Upper lobe of left lung (tissue), 6 donors: Measurements from ENCODE around the gene SLC12A2. TPM values are rescaled to one million over a fixed set of nuclear protein-coding genes. Genes with fewer than 3 reads are reported as not detected.
A peak's percentile ranks its signal among the peaks of the same experiment; 100 is the strongest.

ENCODE experiments used
- ATAC-seq, 2 donors: fragments of 200-7000 bp; cut with Tn5 transposase; one replicate each; pipeline ENCODE4 v1.9.1; 2022; ENCODE audit warnings: mild to moderate bottlenecking in 2 of 2, moderate library complexity in 2 of 2; ENCODE audit not compliant: low FRiP score in 2 of 2
- DNase-seq, 2 donors: peaks; one replicate each; pipeline ENCODE4 v3.0.0-alpha.2; 2019 to 2020
- H3K27ac ChIP-seq, 4 donors: fragments of 200-600 bp; sonication (generic); one replicate each; pipeline ENCODE4 v1.5.1; 2016 to 2019
- H3K27me3 ChIP-seq, 4 donors: fragments of 200-600 bp; sonication (generic); one replicate each; pipeline ENCODE4 v1.5.1; 2017 to 2019
- H3K36me3 ChIP-seq, 4 donors: fragments of 200-600 bp; sonication (generic); one replicate each; pipeline ENCODE4 v1.5.1; 2016 to 2019
- H3K4me1 ChIP-seq, 4 donors: fragments of 200-600 bp; sonication (generic); one replicate each; pipeline ENCODE4 v1.5.1; 2018 to 2019
- H3K4me3 ChIP-seq, 4 donors: fragments of 200-600 bp; sonication (generic); one replicate each; pipeline ENCODE4 v1.5.1; 2017 to 2019; ENCODE audit warnings: mild to moderate bottlenecking in 2 of 4, moderate library complexity in 1 of 4
- H3K9me3 ChIP-seq, 4 donors: fragments of 200-600 bp; sonication (generic); one replicate each; pipeline ENCODE4 v1.5.1; 2018 to 2019
- CTCF ChIP-seq, 6 experiments: fragments of 450-650 bp in 4 of 6; fragments of 200-600 bp in 2 of 6; sonication (generic) in 2 of 6; IDR thresholded peaks; one replicate each; pipeline ENCODE4 v1.5.1; 2016 to 2019; ENCODE audit warnings: antibody characterized with exemption in 6 of 6
- EP300 ChIP-seq, 4 donors: sonication (generic); formaldehyde crosslinking; IDR thresholded peaks; one replicate each; pipeline ENCODE4 v1.5.1; 2017; ENCODE audit warnings: antibody characterized with exemption in 4 of 4, control low read depth in 2 of 4
- POLR2A ChIP-seq, 4 donors: fragments of 450-650 bp; IDR thresholded peaks; one replicate each; pipeline ENCODE4 v1.5.1; 2016 to 2017; ENCODE audit warnings: antibody characterized with exemption in 4 of 4, mild to moderate bottlenecking in 2 of 4
- POLR2AphosphoS5 ChIP-seq, 2 donors: sonication (generic); formaldehyde crosslinking; IDR thresholded peaks; one replicate each; pipeline ENCODE4 v1.5.1; 2017; ENCODE audit warnings: antibody characterized with exemption in 2 of 2
- WGBS, 2 donors: methylation state at CpG; one replicate each; pipeline ENCODE4 v1.1.5; 2017 to 2018; 5-methylcytosine and 5-hydroxymethylcytosine counted together
- total RNA-seq, 6 donors: library from RNA; depleted of rRNA in 4 of 6; stranded (reverse); fragments of >200 nt in 4 of 6; gene quantifications; one replicate each; pipeline versions ENCODE4 v1.1.0 to v1.2.1, GENCODE V29; 2016 to 2021
- donor health status: DM: no; HTN: no; CAD: no; lungs with moderate emphysema.
- donor health status: DM: no; HTN: yes; CAD: no; lungs with severe emphysema.

Gene SLC12A2
- total RNA-seq, 6 donors from 2014 or later, result 12.6 to 44.1 (median 28.0) TPM

DNA sequence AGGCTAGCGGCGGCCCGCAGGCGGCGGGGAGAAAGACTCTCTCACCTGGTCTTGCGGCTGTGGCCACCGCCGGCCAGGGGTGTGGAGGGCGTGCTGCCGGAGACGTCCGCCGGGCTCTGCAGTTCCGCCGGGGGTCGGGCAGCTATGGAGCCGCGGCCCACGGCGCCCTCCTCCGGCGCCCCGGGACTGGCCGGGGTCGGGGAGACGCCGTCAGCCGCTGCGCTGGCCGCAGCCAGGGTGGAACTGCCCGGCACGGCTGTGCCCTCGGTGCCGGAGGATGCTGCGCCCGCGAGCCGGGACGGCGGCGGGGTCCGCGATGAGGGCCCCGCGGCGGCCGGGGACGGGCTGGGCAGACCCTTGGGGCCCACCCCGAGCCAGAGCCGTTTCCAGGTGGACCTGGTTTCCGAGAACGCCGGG, 253 bp downstream of the SLC12A2 start:
- H3K4me3 ChIP-seq, result peak overlapping the region; percentile 83 to 92 (median 86)
- no peaks in the 10 kb centered on the region for H3K27me3 ChIP-seq
- peak overlapping the region; percentile 89 to 95 (median 92) for H3K27ac ChIP-seq
- H3K36me3 ChIP-seq, result no peaks in the 10 kb centered on the region
- peak; percentile 41 to 50 for ATAC-seq
- no peak for TF ChIP-seq EP300 (IDR thresholded peaks at IDR 0.05)
- peak in 5 of 6 experiments; percentile 50 to 74 (median 65) for TF ChIP-seq CTCF (IDR thresholded peaks at IDR 0.05)
- peaks cover 22 to 48% (median 37%) of the 10 kb centered on the region in 4 donors for H3K4me1 ChIP-seq
- 2% methylated on average over 11 of the region's 53 CpGs; no CpG with 5 or more reads in 1 of the 2 donors for WGBS, 2 donors
- H3K9me3 ChIP-seq, result no peaks in the 10 kb centered on the region
- no peak for DNase-seq

DNA sequence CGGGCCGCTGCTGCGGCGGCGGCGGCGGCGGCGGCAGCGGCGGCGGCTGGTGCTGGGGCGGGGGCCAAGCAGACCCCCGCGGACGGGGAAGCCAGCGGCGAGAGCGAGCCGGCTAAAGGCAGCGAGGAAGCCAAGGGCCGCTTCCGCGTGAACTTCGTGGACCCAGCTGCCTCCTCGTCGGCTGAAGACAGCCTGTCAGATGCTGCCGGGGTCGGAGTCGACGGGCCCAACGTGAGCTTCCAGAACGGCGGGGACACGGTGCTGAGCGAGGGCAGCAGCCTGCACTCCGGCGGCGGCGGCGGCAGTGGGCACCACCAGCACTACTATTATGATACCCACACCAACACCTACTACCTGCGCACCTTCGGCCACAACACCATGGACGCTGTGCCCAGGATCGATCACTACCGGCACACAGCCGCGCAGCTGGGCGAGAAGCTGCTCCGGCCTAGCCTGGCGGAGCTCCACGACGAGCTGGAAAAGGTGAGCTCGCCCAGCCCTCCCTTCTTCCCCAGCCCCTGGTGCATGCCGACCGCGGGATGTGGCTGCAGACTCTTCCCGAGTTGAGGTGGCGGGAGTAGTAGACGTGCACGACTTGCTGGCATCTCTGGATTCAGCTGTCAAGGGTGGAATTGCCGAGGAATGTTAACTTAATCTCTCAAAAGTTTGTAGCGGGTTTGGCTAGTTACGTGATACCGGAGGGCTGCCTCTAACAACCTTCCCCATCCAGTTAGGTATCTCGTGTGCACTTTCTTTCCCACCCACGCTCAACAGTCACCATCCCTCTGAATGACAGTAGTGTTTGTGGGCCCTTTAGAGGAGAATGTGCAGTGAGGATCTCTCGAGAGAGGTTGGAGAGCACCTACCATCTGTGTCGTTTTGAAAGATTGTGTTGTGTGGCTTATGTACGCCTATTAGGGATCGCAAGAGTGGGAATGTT, 932 bp downstream of the SLC12A2 start:
- H3K4me1 ChIP-seq, result peaks cover 17 to 41% (median 32%) of the 10 kb centered on the region in 4 donors
- peak; percentile 50 to 89 for DNase-seq
- H3K36me3 ChIP-seq, result no peaks in the 10 kb centered on the region
- peak overlapping the region; percentile 83 to 92 (median 86) for H3K4me3 ChIP-seq
- peak in 1 of 2 donors; percentile 32 for ATAC-seq
- 2 to 8% methylated on average over 16 to 43 of the region's 71 CpGs for WGBS, 2 donors
- no peaks in the 10 kb centered on the region for H3K9me3 ChIP-seq
- TF ChIP-seq POLR2A (IDR thresholded peaks at IDR 0.05) (no peak), POLR2AphosphoS5 (IDR thresholded peaks at IDR 0.05) (no peak), CTCF (IDR thresholded peaks at IDR 0.05) (no peak), EP300 (IDR thresholded peaks at IDR 0.05) (no peak)
- H3K27me3 ChIP-seq, result no peaks in the 10 kb centered on the region
- H3K27ac ChIP-seq, result peak overlapping the region; percentile 89 to 95 (median 92)

GRCh38 chr5:128085413-128085812, 1.8 kb downstream of the SLC12A2 start:
- Histone ChIP-seq H3K27me3 (no peaks in the 10 kb centered on the region), H3K9me3 (no peaks in the 10 kb centered on the region), H3K27ac (no peak overlapping the region), H3K4me3 (peak overlapping the region in 3 of 4 donors; percentile 84 to 92 (median 89)), H3K36me3 (no peaks in the 10 kb centered on the region), H3K4me1 (peaks cover 17 to 33% (median 30%) of the 10 kb centered on the region in 4 donors)
- 42 to 47% methylated on average over 4 of the region's 4 CpGs for WGBS, 2 donors
- TF ChIP-seq EP300 (IDR thresholded peaks at IDR 0.05) (no peak), POLR2A (IDR thresholded peaks at IDR 0.05) (no peak), POLR2AphosphoS5 (IDR thresholded peaks at IDR 0.05) (no peak), CTCF (IDR thresholded peaks at IDR 0.05) (no peak)
- DNase-seq, result no peak
- no peak for ATAC-seq

DNA sequence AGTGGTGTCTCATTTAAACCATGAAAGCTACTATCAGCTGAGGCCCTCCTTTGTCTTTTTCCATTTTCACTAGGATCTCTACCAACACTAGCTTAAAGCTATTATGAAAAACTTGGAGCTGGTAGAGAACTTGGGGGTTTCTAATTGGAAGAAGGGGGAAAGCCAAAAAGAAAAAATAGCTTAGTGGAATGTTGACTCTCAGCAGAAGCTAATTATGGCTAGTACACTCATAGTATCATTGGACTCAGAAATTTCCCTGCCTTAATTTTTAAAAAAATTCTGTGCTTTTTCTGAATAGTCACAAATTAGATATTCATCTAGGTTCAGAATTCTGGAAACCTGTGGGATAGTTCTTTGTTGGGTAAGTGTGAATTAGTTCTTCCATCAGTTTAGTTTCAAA, 8.0 kb downstream of the SLC12A2 start:
- TF ChIP-seq POLR2AphosphoS5 (IDR thresholded peaks at IDR 0.05), result no peak
- TF ChIP-seq POLR2A (IDR thresholded peaks at IDR 0.05), result no peak
- no peak for TF ChIP-seq CTCF (IDR thresholded peaks at IDR 0.05)
- no peak for TF ChIP-seq EP300 (IDR thresholded peaks at IDR 0.05)
- DNase-seq (no peak), ATAC-seq (no peak)
- peaks cover 0 to 7% (median 1%) of the 10 kb centered on the region in 4 donors for H3K4me1 ChIP-seq
- H3K36me3 ChIP-seq, result no peaks in the 10 kb centered on the region
- no peaks in the 10 kb centered on the region for H3K27me3 ChIP-seq
- peaks cover 0 to 2% (median 0%) of the 10 kb centered on the region in 4 donors for H3K9me3 ChIP-seq
- H3K4me3 ChIP-seq, result no peak overlapping the region
- H3K27ac ChIP-seq, result no peak overlapping the region
